Measurements from ENCODE around the gene PPL. TPM values are rescaled to one million over a fixed set of nuclear protein-coding genes. Genes with fewer than 3 reads are reported as not detected.
"Not testable (repeated sequence)": the region's sequence is repeated elsewhere in the genome, so short reads cannot be mapped to it uniquely, and the experiment has no call there.

The PPL gene
- total RNA-seq, 1 donor from 2014 or later: 0.31 TPM

GRCh38 chr16:4957720-4958509 lies 21.0 kb upstream of the PPL start, which contains the start of gene SEC14L5:
TSS of gene SEC14L5 (plus strand) at chr16:4958330. CDS start at chr16:4959324, 994 bp downstream.
- peak; percentile 99 for DNase-seq

GRCh38 chr16:4957420-4957719 lies 20.4 kb upstream of the PPL start:
- no peak for DNase-seq

DNA sequence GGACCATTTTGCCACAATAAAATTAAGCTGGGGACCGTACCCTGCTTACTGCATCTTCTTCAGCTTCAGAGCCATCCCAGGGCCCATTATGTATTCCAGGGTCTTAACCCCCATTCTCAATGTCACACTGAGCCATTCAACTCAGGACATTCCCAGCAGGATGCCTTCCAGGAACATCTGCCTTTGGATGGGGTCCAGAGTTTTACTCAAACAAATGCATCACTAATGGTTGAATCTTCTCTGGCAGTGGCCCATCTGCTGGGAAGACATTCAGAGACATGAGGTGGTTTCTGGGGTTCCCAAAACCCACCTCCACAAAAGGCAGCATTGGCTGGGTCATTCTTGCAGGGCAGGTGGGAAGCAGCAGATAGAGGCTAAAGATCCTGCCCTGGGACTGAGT lies 17.8 kb upstream of the PPL start:
- no peak for DNase-seq

DNA sequence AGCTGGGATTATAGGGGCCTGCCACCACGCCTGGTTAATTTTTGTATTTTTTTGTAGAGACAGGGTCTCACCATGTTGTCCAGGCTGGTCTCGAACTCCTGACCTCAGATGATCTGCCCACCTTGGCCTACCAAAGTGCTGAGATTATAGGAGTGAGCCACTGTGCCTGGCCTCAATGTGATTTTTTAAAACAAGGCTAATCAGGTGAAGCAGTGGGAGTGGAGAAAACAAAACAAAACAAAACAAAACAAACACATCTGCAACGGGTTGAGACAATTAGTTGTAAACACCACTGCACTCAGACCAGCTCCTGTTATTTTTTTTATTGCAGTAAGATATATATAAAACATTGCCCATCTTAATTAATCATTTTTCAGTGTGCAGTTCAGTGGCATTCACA lies 14.6 kb upstream of the PPL start:
- not testable (repeated sequence) for DNase-seq

DNA sequence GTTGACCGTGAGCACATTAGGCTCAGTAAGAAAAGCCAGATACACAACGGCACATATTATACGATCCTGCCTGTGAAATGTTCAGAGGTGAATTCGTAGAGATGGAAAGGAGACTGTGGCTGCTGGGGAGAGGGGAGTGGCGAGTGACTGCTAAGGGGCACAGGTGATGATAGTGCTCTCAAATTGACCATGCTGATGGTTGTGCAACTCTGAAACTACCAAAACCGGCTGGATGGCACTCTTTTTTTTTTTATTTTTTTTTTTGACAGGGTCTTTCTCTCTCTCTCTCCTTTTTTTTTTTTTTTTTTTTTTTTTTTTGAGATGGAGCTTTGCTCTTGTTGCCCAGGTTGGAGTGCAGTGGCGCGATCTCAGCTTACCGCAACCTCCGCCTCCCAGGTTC lies 13.0 kb upstream of the PPL start:
- DNase-seq: no peak

DNA sequence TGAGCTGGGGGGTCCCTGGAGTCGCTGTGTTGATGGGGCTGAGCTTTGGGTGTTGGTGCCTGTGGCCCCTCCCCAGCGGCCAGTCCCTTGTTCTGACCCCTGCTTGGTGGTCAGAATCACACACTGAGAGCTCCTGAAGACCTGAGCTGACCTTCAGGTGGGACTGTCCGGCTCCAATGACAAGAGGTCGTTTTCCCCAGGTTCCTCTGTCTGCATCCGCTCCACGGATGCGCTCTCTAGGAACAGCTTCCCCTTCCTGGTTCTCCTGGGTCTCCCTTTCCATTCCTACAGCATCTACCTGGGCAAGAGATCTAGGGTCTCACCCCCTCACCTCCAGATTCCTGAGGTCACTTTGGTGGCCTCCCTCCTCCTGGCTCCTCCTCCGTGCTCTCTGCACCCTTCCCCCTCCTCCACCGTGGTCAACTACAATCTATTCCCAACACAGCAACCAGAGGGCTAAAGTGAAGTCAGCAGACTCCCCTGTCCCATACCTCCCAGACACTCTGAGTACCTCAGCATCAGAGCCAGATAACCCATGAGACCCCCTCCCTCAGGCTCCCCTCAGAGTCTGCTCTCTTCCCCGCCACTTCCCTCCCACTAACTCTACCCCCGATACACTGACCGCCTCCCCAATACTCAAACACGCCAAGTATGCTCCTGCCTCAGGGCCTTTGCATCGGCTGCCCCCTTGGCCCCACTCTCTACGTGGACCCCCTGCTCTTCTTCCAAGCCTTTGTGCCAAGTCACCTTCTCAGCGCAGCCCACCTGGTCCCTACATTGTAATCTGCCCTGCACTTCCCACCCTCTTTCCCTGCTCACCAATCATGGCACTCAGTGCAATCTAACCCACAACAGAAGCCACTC lies 12.2 kb upstream of the PPL start:
- DNase-seq: no peak

GRCh38 chr16:4947722-4948503 lies 11.0 kb upstream of the PPL start:
- DNase-seq: no peak

DNA sequence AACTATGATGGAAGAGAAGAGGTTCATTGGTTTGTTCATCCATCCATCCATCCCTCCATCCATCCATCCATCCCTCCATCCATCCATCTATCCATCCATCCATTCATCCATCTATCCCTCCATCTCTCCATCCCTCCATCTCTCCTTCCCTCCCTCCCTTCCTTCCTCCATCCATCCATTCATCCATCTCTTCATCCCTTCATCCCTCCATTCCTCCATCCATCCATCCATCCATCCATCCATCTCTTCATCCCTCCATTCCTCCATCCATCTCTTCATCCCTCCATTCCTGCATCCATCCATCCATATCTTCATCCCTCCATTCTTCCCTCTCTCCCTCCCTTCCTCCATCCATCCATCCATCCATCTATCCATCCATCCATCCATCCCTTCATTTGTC lies 10.0 kb upstream of the PPL start:
- DNase-seq: no peak

- DNase-seq: no peak
These were observed 8.9 kb upstream of the PPL start for GRCh38 chr16:4945560-4946502.

GRCh38 chr16:4944333-4945281 lies 7.7 kb upstream of the PPL start:
- DNase-seq: peak; percentile 29

- DNase-seq: no peak
These were observed 5.5 kb upstream of the PPL start for GRCh38 chr16:4942481-4942880.

DNA sequence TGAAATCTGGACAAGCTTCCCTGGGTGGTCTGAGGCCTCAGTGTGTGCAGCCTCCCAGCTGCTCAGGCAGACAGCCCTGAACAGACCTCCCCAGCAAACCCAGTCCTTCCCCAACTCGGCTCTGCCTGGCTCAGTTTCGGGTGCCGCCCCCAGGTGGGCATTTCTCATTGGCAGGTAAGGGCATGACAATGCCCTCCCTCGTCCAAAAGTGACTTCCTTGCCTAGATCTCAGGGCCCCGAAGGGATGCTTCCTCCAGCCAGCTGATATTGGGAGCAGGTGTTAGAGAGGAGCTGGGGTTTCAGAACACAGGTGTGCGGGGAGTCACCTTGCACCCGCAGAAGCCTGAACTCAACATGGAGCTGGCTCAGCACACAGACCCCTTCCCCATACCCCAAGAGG lies 3.8 kb upstream of the PPL start:
- DNase-seq: no peak

- no peak for DNase-seq
These were observed 1.7 kb upstream of the PPL start for GRCh38 chr16:4938683-4939030.

DNA sequence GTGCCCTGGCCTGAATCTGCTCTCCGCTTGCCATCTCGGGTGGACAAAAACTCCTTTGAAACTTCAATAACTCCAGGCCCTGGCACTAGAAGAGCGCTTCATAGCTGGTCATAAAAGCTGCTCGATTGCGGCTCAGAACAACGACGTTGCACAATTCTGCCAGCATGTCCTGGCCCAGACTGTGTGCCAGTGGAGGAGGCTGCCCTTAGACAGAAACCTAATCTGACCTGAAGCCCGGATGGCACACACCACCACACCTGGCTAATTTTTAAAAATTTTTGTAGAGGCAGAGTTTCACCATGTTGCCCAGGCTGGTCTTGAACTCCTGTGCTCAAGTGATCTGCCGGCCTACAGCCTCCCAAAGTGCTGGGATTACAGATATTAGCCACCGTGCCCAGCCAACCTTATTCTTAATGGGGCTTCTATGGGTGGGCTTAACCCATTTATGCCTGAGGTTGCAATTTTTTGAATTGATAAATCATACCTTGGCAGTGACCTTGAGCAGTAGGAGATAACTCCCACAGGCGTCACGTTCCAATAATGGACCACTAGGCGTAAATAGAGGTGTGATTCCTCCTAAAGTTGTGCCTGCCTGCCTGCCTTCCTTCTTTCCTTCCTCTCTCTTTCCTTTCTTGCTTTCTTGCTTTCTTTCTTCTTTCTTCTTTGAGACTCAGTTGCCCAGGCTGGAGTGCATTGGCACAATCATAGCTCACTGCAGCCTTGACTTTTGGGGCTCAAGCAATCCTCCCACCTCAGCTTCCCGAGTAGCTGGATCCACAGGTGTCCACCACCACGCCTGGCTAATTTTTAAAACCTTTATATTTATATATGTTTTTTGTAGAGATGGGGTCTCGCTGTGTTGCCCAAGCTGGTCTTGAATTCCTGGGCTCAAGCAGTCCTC lies 1.1 kb upstream of the PPL start:
- DNase-seq: no peak

DNA sequence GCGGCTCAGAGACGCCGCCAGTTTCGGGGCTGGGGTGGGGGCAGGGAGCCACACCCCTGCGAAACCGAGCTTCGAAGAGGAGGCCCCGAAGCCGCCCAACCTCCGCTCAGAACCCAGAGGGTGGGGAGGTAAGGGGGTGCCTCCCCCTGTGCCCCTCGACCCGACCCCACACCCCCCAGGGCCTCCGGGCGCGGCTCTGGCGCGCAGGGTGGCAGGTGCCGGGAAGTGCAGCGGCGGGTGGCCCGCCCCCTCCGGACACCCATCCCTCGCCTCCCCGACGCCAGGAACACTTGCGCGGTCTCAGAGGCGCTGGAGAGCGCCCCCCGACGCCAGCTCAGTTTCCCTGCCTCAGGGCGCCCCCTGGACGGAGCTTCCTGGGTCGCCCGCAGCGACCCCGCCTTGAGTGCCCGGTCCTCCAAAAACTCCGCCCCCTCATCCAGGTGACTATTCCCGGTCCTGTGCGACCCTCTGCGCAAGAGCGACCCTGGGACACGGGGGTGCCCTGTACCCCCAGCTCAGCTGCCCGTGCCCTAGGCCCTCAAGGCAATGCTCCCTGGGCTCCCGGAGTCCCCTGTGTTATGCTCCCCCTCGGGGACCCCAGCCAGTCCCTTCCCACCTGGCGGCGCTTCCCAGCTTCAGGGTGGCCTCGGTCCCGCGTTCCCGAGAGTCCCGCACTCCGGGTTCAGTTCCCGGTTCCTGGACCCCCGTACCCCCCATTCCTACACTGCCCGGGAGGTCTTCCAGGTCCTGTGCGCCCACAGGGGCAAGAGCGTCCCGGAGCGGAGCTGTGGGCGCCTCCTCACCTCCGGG lies 562 bp downstream of the PPL start:
- DNase-seq: no peak

- no peak for DNase-seq
These were observed 1.6 kb downstream of the PPL start for GRCh38 chr16:4935241-4935855.

- no peak for DNase-seq
These were observed 2.4 kb downstream of the PPL start for GRCh38 chr16:4934591-4934990.

DNA sequence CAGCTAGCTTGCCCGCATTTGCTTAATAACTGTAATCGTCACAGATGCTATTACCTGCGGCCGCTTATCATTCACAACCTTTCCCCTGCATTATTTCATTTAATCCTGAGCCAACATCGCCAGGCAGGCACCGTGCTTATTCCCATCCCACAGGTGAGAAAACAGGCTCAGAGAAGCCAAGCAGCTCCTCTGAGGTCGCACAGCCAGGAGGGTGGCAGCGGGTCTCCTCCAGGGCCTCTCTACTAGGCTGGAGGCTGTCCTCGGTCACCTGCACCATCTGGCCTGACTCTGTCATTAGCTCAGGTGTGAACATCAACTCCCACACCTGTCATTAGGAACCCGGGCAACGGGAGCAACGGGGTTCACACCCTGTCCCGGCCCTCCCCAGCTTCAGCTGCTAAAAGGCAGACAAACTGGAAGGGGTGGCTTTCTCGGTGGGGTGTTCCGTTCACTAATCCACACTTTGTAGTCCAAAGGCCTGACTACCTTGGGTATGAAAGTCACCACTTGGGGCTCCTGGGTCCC lies 3.0 kb downstream of the PPL start:
- DNase-seq: no peak

Data from occipital lobe (tissue), 2 donors.